Measurements from ENCODE around the gene PLCD1.

The PLCD1 gene

DNA sequence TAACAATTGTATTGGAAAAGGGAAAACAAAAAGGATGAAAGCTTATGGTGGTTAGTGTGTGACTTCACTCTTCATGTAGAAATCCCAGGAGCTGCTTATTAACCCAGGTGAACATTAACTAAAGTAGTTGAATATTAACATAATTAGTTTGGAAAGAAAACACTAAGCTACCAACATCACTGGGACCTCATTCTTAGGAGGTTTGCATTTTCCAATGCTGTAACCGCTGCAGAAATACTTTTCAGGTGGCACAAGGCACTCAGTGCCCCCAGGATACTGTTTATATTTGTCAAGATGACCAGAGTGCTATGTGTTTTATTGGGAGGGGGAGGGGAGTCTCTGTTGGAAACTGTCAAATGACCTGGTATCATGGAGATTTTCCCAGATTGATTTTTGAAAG is 64.7 kb downstream of the PLCD1 start:
- no peak for DNase-seq (ENCODE audit: low read depth in 2 of 2)
- H3K4me3 ChIP-seq (replicated peaks in 1 of 2; ENCODE audit: low read depth in 2 of 2, low read length in 2 of 2): no peak overlapping the region
- no peak for TF ChIP-seq CTCF (IDR thresholded peaks at IDR 0.05; ENCODE audit: low read depth, low read length)

GRCh38 chr3:37964146-37964545 is 65.3 kb downstream of the PLCD1 start:
- TF ChIP-seq CTCF (IDR thresholded peaks at IDR 0.05; ENCODE audit: low read depth, low read length): no peak
- DNase-seq (ENCODE audit: low read depth in 2 of 2): no peak
- no peak overlapping the region for H3K4me3 ChIP-seq (replicated peaks in 1 of 2; ENCODE audit: low read depth in 2 of 2, low read length in 2 of 2)

GRCh38 chr3:37963635-37964034 is 65.8 kb downstream of the PLCD1 start:
- DNase-seq (ENCODE audit: low read depth in 2 of 2): no peak
- no peak overlapping the region for H3K4me3 ChIP-seq (replicated peaks in 1 of 2; ENCODE audit: low read depth in 2 of 2, low read length in 2 of 2)
- TF ChIP-seq CTCF (IDR thresholded peaks at IDR 0.05; ENCODE audit: low read depth, low read length): no peak

GRCh38 chr3:37963016-37963415 is 66.4 kb downstream of the PLCD1 start:
- TF ChIP-seq CTCF (IDR thresholded peaks at IDR 0.05; ENCODE audit: low read depth, low read length): no peak
- H3K4me3 ChIP-seq (replicated peaks in 1 of 2; ENCODE audit: low read depth in 2 of 2, low read length in 2 of 2): no peak overlapping the region
- DNase-seq (ENCODE audit: low read depth in 2 of 2): peak in 1 of 2 donors; percentile 17

DNA sequence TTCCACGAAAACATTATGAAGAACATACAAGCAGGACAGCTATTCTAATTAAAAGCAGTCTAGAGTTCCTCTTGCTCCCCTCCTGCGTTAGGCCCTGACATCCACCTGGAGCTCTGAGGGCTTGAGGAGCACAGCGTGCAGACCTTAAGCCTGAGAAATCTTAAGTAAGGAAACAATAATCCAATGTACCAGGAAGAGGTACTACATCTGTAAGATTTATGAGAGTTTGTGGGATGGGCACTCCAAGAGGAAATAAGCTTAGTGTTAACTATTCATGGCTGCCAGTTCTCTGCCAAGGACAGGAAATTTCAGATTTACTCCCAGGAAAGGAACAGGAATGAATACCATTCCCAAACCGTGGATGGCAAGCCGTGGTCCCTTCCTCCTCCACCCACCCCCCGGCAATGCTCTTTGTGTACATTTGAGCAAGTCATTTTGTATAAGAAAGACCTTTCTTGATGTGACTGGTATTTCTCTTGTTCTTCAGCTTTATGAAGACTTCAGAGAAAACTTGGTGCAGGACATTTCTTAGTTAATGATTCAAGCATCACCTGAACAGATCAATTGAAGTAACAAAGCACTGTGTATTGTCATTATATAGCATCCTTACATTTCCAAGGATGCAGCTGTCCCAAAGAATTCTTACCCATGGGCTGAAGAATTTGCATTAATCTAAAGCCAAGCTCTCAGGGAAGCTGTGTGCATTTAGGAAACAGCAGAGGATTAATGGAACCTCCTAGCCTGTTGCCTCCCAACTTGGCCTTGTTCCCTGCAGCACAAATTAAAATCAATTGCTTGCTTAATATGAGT is 67.6 kb downstream of the PLCD1 start:
- no peak for DNase-seq (ENCODE audit: low read depth in 2 of 2)
- H3K4me3 ChIP-seq (replicated peaks in 1 of 2; ENCODE audit: low read depth in 2 of 2, low read length in 2 of 2): no peak overlapping the region
- no peak for TF ChIP-seq CTCF (IDR thresholded peaks at IDR 0.05; ENCODE audit: low read depth, low read length)

- TF ChIP-seq CTCF (IDR thresholded peaks at IDR 0.05; ENCODE audit: low read depth, low read length): no peak
- H3K4me3 ChIP-seq (replicated peaks in 1 of 2; ENCODE audit: low read depth in 2 of 2, low read length in 2 of 2): no peak overlapping the region
- DNase-seq (ENCODE audit: low read depth in 2 of 2): no peak
Observed at GRCh38 chr3:37957539-37957936, 71.9 kb downstream of the PLCD1 start.
